H9 (cell line): ENCODE results near the gene METTL23. TPM values are rescaled to one million over a fixed set of nuclear protein-coding genes. Genes with fewer than 3 reads are reported as not detected.
A peak's percentile ranks its signal among the peaks of the same experiment; 100 is the strongest.

Experiments used
- DNase-seq: peaks from one replicate; pipeline ENCODE4 v3.0.0-alpha.2; 2017
- H2AFZ ChIP-seq: one replicate; pipeline ENCODE4 v1.6.1; 2013; ENCODE audit warnings: mild to moderate bottlenecking, low read length, control low read depth, moderate library complexity
- H2AK5ac ChIP-seq: 2 replicates; pipeline ENCODE4 v1.6.1; 2013; ENCODE audit warnings: low read length, control low read depth, mixed read lengths; ENCODE audit not compliant: insufficient read length
- H2BK120ac ChIP-seq: one replicate; pipeline ENCODE4 v1.6.1; 2013; ENCODE audit warnings: low read depth, mild to moderate bottlenecking, low read length, control low read depth, inconsistent platforms; ENCODE audit not compliant: poor library complexity, severe bottlenecking
- H2BK12ac ChIP-seq: 2 replicates; pipeline ENCODE4 v1.6.1; 2013; ENCODE audit warnings: low read length, control low read depth, mixed read lengths, low read depth; ENCODE audit not compliant: insufficient read length
- H2BK15ac ChIP-seq: 2 replicates; pipeline ENCODE4 v1.6.1; 2013; ENCODE audit warnings: low read depth, low read length, control low read depth
- H2BK20ac ChIP-seq: one replicate; pipeline ENCODE4 v1.6.1; 2013; ENCODE audit warnings: low read depth, mild to moderate bottlenecking, low read length, control low read depth, inconsistent platforms; ENCODE audit not compliant: poor library complexity, severe bottlenecking
- H2BK5ac ChIP-seq: 2 replicates; pipeline ENCODE4 v1.6.1; 2013; ENCODE audit warnings: low read length, control low read depth, mixed read lengths; ENCODE audit not compliant: insufficient read length
- H3K14ac ChIP-seq: 2 replicates; pipeline ENCODE4 v1.6.1; 2013; ENCODE audit warnings: low read length, control low read depth; ENCODE audit not compliant: insufficient read depth
- H3K18ac ChIP-seq: 2 replicates; pipeline ENCODE4 v1.6.1; 2013; ENCODE audit warnings: low read depth, mild to moderate bottlenecking, mixed read lengths, low read length, control low read depth; ENCODE audit not compliant: insufficient read length
- H3K23ac ChIP-seq: 2 replicates; pipeline ENCODE4 v1.6.1; 2013; ENCODE audit warnings: low read length, control low read depth, mixed read lengths, low read depth; ENCODE audit not compliant: insufficient read length
- H3K23me2 ChIP-seq: 2 replicates; pipeline ENCODE4 v1.6.1; 2013; ENCODE audit warnings: low read depth, mild to moderate bottlenecking, mixed read lengths, low read length, control low read depth; ENCODE audit not compliant: insufficient read length, poor library complexity, severe bottlenecking
- H3K27ac ChIP-seq: 2 replicates; pipeline ENCODE4 v1.5.1; 2013; ENCODE audit warnings: low read length, control low read depth, mixed read lengths, low read depth; ENCODE audit not compliant: insufficient read length
- H3K27me3 ChIP-seq: 2 replicates; pipeline ENCODE4 v1.6.1; 2013; ENCODE audit warnings: low read length, control low read depth, inconsistent platforms; ENCODE audit not compliant: insufficient read depth
- H3K4ac ChIP-seq: 2 replicates; pipeline ENCODE4 v1.6.1; 2013; ENCODE audit warnings: low read depth, mild to moderate bottlenecking, control low read depth, inconsistent platforms, low read length, moderate library complexity
- H3K4me1 ChIP-seq: 2 replicates; pipeline ENCODE4 v1.6.1; 2013; ENCODE audit warnings: low read length, control low read depth, inconsistent platforms; ENCODE audit not compliant: insufficient read depth
- H3K4me2 ChIP-seq: 2 replicates; pipeline ENCODE4 v1.6.1; 2013; ENCODE audit warnings: low read length, control low read depth, mixed read lengths; ENCODE audit not compliant: insufficient read length, insufficient read depth
- H3K56ac ChIP-seq: 2 replicates; pipeline ENCODE4 v1.6.1; 2013; ENCODE audit warnings: low read depth, mild to moderate bottlenecking, mixed read lengths, low read length, control low read depth; ENCODE audit not compliant: insufficient read length
- H3K79me1 ChIP-seq: 2 replicates; pipeline ENCODE4 v1.6.1; 2013; ENCODE audit warnings: low read depth, mild to moderate bottlenecking, moderate library complexity, low read length, control low read depth, inconsistent platforms; ENCODE audit not compliant: insufficient read depth, poor library complexity, severe bottlenecking
- H3K79me2 ChIP-seq: 2 replicates; pipeline ENCODE4 v1.6.1; 2013; ENCODE audit warnings: low read length, control low read depth, inconsistent platforms; ENCODE audit not compliant: insufficient read depth
- H3K9ac ChIP-seq: 2 replicates; pipeline ENCODE4 v1.6.1; 2013; ENCODE audit warnings: low read length, control low read depth, mixed read lengths; ENCODE audit not compliant: insufficient read length; ENCODE audit errors: extremely low read depth
- H3K9me3 ChIP-seq: one replicate; pipeline ENCODE4 v1.6.1; 2013; ENCODE audit warnings: low read depth, low read length, inconsistent platforms; ENCODE audit not compliant: control insufficient read depth
- H3T11ph ChIP-seq: one replicate; pipeline ENCODE4 v1.6.1; 2013; ENCODE audit warnings: mild to moderate bottlenecking, low read length, control low read depth, inconsistent platforms
- H4K20me1 ChIP-seq: one replicate; pipeline ENCODE4 v1.6.1; 2013; ENCODE audit not compliant: control insufficient read depth, insufficient read length, insufficient read depth
- H4K5ac ChIP-seq: 2 replicates; pipeline ENCODE4 v1.6.1; 2013; ENCODE audit warnings: low read depth, mild to moderate bottlenecking, mixed read lengths, low read length, control low read depth; ENCODE audit not compliant: insufficient read length
- H4K8ac ChIP-seq: replicated peaks from 2 replicates; pipeline ENCODE4 v1.6.1; 2013; ENCODE audit warnings: low read length, control low read depth, mixed read lengths, low read depth; ENCODE audit not compliant: insufficient read length
- H4K91ac ChIP-seq: 2 replicates; pipeline ENCODE4 v1.6.1; 2013; ENCODE audit warnings: low read depth, mild to moderate bottlenecking, moderate library complexity, mixed read lengths, low read length, control low read depth; ENCODE audit not compliant: insufficient read length
- H3K27ac Mint-ChIP-seq, 3 experiments: 2 replicates in 2 of 3; 3 replicates in 1 of 3; pipeline ENCODE4 v1.8.0; 2020 to 2021; ENCODE audit warnings: mixed read lengths in 3 of 3, mild to moderate bottlenecking in 1 of 3, moderate library complexity in 1 of 3
- H3K27me3 Mint-ChIP-seq: 2 replicates; pipeline ENCODE4 v1.8.0; 2021; ENCODE audit warnings: low read depth, mild to moderate bottlenecking, moderate library complexity, mixed read lengths
- H3K36me3 Mint-ChIP-seq, 3 experiments: 2 replicates in 2 of 3; 3 replicates in 1 of 3; pipeline ENCODE4 v1.8.0; 2020 to 2021; ENCODE audit warnings: low read depth in 3 of 3, mixed read lengths in 3 of 3; ENCODE audit not compliant: insufficient read depth in 1 of 3
- H3K4me1 Mint-ChIP-seq, 2 experiments: 2 replicates each; pipeline ENCODE4 v1.8.0; 2020; ENCODE audit warnings: mixed read lengths in 2 of 2
- H3K4me3 Mint-ChIP-seq, 2 experiments: 2 replicates in 1 of 2; 3 replicates in 1 of 2; pipeline ENCODE4 v1.8.0; 2020 to 2021; ENCODE audit warnings: mild to moderate bottlenecking in 2 of 2, mixed read lengths in 2 of 2, moderate library complexity in 1 of 2
- H3K9me3 Mint-ChIP-seq, 2 experiments: 2 replicates in 1 of 2; 3 replicates in 1 of 2; pipeline ENCODE4 v1.8.0; 2020; ENCODE audit warnings: mild to moderate bottlenecking in 2 of 2, mixed read lengths in 2 of 2, moderate library complexity in 1 of 2
- CTCF ChIP-seq: fragments of 200-600 bp; sonication (generic); conservative IDR thresholded peaks from 3 replicates; pipeline ENCODE4 v1.8.0; 2021; ENCODE audit warnings: antibody characterized with exemption, mild to moderate bottlenecking
- WGBS: extraction: QIAGEN DNeasy Blood & Tissue Kit; methylation state at CpG from one replicate; pipeline ENCODE4 v1.1.7; 2013; ENCODE audit warnings: missing lambda C conversion rate, low lambda C conversion rate, mixed read lengths; ENCODE audit not compliant: insufficient read length; ENCODE audit errors: extremely low coverage; 5-methylcytosine and 5-hydroxymethylcytosine counted together
- total RNA-seq: library from RNA; stranded (reverse); gene quantifications from 2 replicates; pipeline ENCODE4 v1.2.1, GENCODE V29; 2021

The METTL23 gene
- total RNA-seq, 1 experiment from 2014 or later: 29.9 TPM

GRCh38 chr17:76772842-76773525 is 46.3 kb downstream of the METTL23 start:
- Histone ChIP-seq H2BK12ac (no peak overlapping the region), H3K9ac (no peak overlapping the region), H2BK5ac (no peak overlapping the region), H3K4me1 (no peaks in the 10 kb centered on the region), H3K27me3 (no peaks in the 10 kb centered on the region), H2BK15ac (no peak overlapping the region), H3K9me3 (no peaks in the 10 kb centered on the region), H3K79me1 (no peaks in the 10 kb centered on the region), H3K79me2 (no peaks in the 10 kb centered on the region), H3K23me2 (no peaks in the 10 kb centered on the region), H2AFZ (no peak overlapping the region), H3K14ac (no peak overlapping the region), H3K27ac (no peak overlapping the region), H3K56ac (no peak overlapping the region), H3T11ph (no peak overlapping the region), H3K18ac (no peak overlapping the region), H2BK120ac (no peak overlapping the region), H4K5ac (no peak overlapping the region), H2AK5ac (no peak overlapping the region), H4K20me1 (no peaks in the 10 kb centered on the region), H3K23ac (no peak overlapping the region), H4K91ac (no peak overlapping the region), H3K4me2 (no peak overlapping the region), H3K4ac (no peak overlapping the region), H2BK20ac (no peak overlapping the region), H4K8ac (no peak overlapping the region)
- no peaks in the 10 kb centered on the region for H3K9me3 Mint-ChIP-seq
- H3K4me3 Mint-ChIP-seq: no peak overlapping the region
- no peaks in the 10 kb centered on the region for H3K4me1 Mint-ChIP-seq
- DNase-seq: no peak
- H3K36me3 Mint-ChIP-seq: peaks cover 9 to 59% (median 44%) of the 10 kb centered on the region in 3 experiments; a peak in 6 of 7 replicates
- H3K27ac Mint-ChIP-seq: peak overlapping the region in 1 of 3 experiments; percentile 35; a peak in 1 of 7 replicates
- no peak for TF ChIP-seq CTCF
- no peaks in the 10 kb centered on the region for H3K27me3 Mint-ChIP-seq
- WGBS: no CpG with 5 or more reads among the region's 6 CpGs
